GM10248 (cell line): ENCODE data around the gene AATK.

Experiments
- CTCF ChIA-PET: fragments of 300-600 bp; sonication (Branson Sonifier 250); formaldehyde crosslinking; extraction: SDS; loops from one replicate; lab custom pipeline; 2021; ENCODE audit warnings: antibody characterized with exemption; lab: Yijun Ruan, JAX
- POLR2A ChIA-PET: fragments of 350-650 bp; sonication (Branson Sonifier 250); formaldehyde crosslinking; extraction: SDS; loops from one replicate; lab custom pipeline; 2020; ENCODE audit warnings: antibody characterized with exemption; lab: Yijun Ruan, JAX
- DNase-seq: peaks from one replicate; pipeline ENCODE4 v3.0.0; 2012; ENCODE audit errors: extremely low spot score
- CTCF ChIP-seq: IDR thresholded peaks from 2 replicates; pipeline ENCODE4 v1.5.1; 2012; ENCODE audit warnings: mild to moderate bottlenecking, low read depth; ENCODE audit errors: extremely low read depth, missing control alignments, control extremely low read depth

The AATK gene

GRCh38 chr17:81127526-81128177 is 38.4 kb downstream of the AATK start:
- POLR2A ChIA-PET = no interaction called here

GRCh38 chr17:81127133-81127455 is 38.9 kb downstream of the AATK start:
- DNase-seq = no peak
- POLR2A ChIA-PET = interaction anchor here (0.6 kb wide), 1 partner anchor 41 kb away, joined by 4 read pairs; no protein-coding TSS in a partner anchor
- CTCF ChIA-PET = no interaction called here
- no peak for TF ChIP-seq CTCF

More at GRCh38 chr17:81127526-81128177, 38.4 kb downstream of the AATK start:
- TF ChIP-seq CTCF = no peak
- CTCF ChIA-PET = no interaction called here
- no peak for DNase-seq

GRCh38 chr17:81126281-81127132 is 39.5 kb downstream of the AATK start:
- CTCF ChIA-PET = no interaction called here
- DNase-seq = no peak
- no peak for TF ChIP-seq CTCF
- POLR2A ChIA-PET = interaction anchor here (0.6 kb wide), 1 partner anchor 41 kb away, joined by 4 read pairs; no protein-coding TSS in a partner anchor

GRCh38 chr17:81125573-81126081 is 40.4 kb downstream of the AATK start:
- CTCF ChIA-PET = interaction anchor here (1.0 kb wide), 2 partner anchors 8 to 22 kb away, joined by 3 read pairs; no protein-coding TSS in a partner anchor
- POLR2A ChIA-PET = no interaction called here
- no peak for DNase-seq
- TF ChIP-seq CTCF = no peak

GRCh38 chr17:81124377-81124776 is 41.6 kb downstream of the AATK start:
- POLR2A ChIA-PET = no interaction called here
- CTCF ChIA-PET = no interaction called here
- no peak for TF ChIP-seq CTCF
- DNase-seq = no peak
